ENCODE results near the gene C1orf53. TPM values are rescaled to one million over a fixed set of nuclear protein-coding genes. Genes with fewer than 3 reads are reported as not detected.
"Not testable (repeated sequence)": the region's sequence is repeated elsewhere in the genome, so short reads cannot be mapped to it uniquely, and the experiment has no call there.

C1orf53 gene
- polyA plus RNA-seq, 4 donors, result 1.8 to 3.4 (median 2.6) TPM

GRCh38 chr1:197920414-197921117, 18.1 kb downstream of the C1orf53 start:
- no peak for DNase-seq (ENCODE audit: low read depth in 4 of 4, low spot score in 3 of 4)

GRCh38 chr1:197921235-197922069, 19.0 kb downstream of the C1orf53 start:
- DNase-seq (ENCODE audit: low read depth in 4 of 4, low spot score in 3 of 4), result no peak

GRCh38 chr1:197922070-197922390, 19.6 kb downstream of the C1orf53 start:
- no peak for DNase-seq (ENCODE audit: low read depth in 4 of 4, low spot score in 3 of 4)

GRCh38 chr1:197923038-197923437, 20.6 kb downstream of the C1orf53 start:
- DNase-seq (ENCODE audit: low read depth in 4 of 4, low spot score in 3 of 4), result no peak

- DNase-seq (ENCODE audit: low read depth in 4 of 4, low spot score in 3 of 4), result no peak
These were observed 22.2 kb downstream of the C1orf53 start for GRCh38 chr1:197924516-197925123.

- DNase-seq (ENCODE audit: low read depth in 4 of 4, low spot score in 3 of 4), result no peak
These were observed 25.7 kb downstream of the C1orf53 start for GRCh38 chr1:197927908-197928665.

- DNase-seq (ENCODE audit: low read depth in 4 of 4, low spot score in 3 of 4), result no peak
These were observed 26.5 kb downstream of the C1orf53 start for GRCh38 chr1:197928849-197929336.

- DNase-seq (ENCODE audit: low read depth in 4 of 4, low spot score in 3 of 4), result no peak
These were observed 30.6 kb downstream of the C1orf53 start for GRCh38 chr1:197933016-197933415.

GRCh38 chr1:197933647-197934046, 31.2 kb downstream of the C1orf53 start:
- DNase-seq (ENCODE audit: low read depth in 4 of 4, low spot score in 3 of 4), result no peak

- DNase-seq (ENCODE audit: low read depth in 4 of 4, low spot score in 3 of 4), result no peak
These were observed 35.0 kb downstream of the C1orf53 start for GRCh38 chr1:197937381-197937780.

- no peak for DNase-seq (ENCODE audit: low read depth in 4 of 4, low spot score in 3 of 4)
These were observed 35.5 kb downstream of the C1orf53 start for GRCh38 chr1:197937892-197938291.

GRCh38 chr1:197939159-197939980, 36.9 kb downstream of the C1orf53 start:
- DNase-seq (ENCODE audit: low read depth in 4 of 4, low spot score in 3 of 4), result not testable (repeated sequence)

- DNase-seq (ENCODE audit: low read depth in 4 of 4, low spot score in 3 of 4), result no peak
These were observed 39.6 kb downstream of the C1orf53 start for GRCh38 chr1:197942042-197942441.

GRCh38 chr1:197944485-197944884, 42.1 kb downstream of the C1orf53 start:
- DNase-seq (ENCODE audit: low read depth in 4 of 4, low spot score in 3 of 4), result no peak

GRCh38 chr1:197948926-197949899, 46.8 kb downstream of the C1orf53 start:
- DNase-seq (ENCODE audit: low read depth in 4 of 4, low spot score in 3 of 4), result no peak

GRCh38 chr1:197951089-197951488, 48.7 kb downstream of the C1orf53 start:
- no peak for DNase-seq (ENCODE audit: low read depth in 4 of 4, low spot score in 3 of 4)

GRCh38 chr1:197951617-197952175, 49.3 kb downstream of the C1orf53 start:
- no peak for DNase-seq (ENCODE audit: low read depth in 4 of 4, low spot score in 3 of 4)

- not testable (repeated sequence) for DNase-seq (ENCODE audit: low read depth in 4 of 4, low spot score in 3 of 4)
These were observed 51.0 kb downstream of the C1orf53 start for GRCh38 chr1:197953472-197953871.

Data from left renal pelvis (tissue), 4 donors.